Stimulated activated CD4-positive, alpha-beta T cell treated with anti-CD3 and anti-CD28 coated beads, Interleukin-4, amount 100 ng/mL, for 4 hours (primary cell): Measurements from ENCODE around the gene HIP1.
"Not testable (repeated sequence)": the region's sequence is repeated elsewhere in the genome, so short reads cannot be mapped to it uniquely, and the experiment has no call there.

ENCODE experiments used
- DNase-seq, 2 experiments: peaks; one replicate each; pipeline ENCODE4 v3.0.0-alpha.2; 2020

HIP1 gene

GRCh38 chr7:75639071-75639885 lies 99.5 kb downstream of the HIP1 start:
- peak; percentile 23 to 36 for DNase-seq

DNA sequence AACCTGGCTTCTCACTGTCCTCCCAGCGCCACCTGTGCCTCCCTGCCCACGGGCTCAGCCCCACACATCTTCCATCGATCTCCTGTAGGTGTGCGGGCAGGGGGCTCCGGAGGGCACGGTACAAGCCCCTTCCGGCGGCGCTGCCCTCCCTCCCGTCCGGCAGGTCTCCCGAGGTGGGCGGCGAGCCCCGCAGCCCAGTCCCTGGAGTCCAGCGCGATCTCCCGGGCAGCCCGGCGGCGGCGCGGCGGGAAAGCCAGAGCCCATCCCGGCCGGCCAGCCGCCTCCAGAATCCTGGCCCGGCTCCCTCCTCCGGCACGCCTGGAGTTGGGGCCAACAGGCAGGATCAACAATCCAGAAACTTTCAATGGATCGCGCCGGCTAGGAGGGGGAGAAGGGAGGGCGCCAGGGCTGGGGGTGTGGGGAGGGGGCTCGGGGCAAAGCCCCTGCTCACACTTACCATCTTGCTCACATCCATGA lies 100.1 kb downstream of the HIP1 start:
- DNase-seq, result peak in 1 of 2 experiments; percentile 11

DNA sequence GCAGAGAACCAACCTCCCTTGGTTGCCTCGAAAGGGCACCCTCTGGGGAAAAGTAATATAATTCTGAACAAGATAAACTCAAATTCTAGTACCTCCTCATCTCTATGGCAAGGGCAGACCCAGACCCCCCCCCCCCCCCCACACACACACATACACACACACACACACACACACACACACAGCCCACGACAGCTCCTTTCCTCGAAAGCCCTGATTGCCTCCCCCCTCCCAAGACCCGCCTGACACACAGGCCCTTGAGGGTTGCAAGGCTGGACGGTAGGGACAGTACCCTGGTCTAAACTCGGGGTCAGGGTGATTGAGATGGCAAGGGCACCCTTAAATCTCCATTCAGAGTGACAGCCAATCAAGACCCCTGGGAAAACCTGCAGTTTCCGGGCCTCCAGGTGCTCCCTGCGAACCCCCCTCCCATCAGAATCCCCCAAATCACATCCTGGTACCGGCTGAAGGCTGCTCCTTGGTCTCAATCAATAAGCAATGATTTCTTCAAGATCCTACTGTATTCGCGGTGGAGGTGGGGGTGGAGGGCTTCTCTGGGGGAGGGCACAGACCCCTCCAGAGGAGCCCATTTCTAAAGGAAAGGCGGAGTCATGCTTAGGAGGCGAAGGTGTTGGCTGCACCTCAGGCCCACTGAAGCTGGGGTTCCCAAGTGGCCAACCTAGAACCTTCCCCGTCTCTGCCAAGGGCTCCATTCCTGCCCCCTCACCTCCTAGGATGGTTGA lies 100.7 kb downstream of the HIP1 start:
- no peak for DNase-seq

- no peak for DNase-seq
Observed at GRCh38 chr7:75635036-75635435, 103.7 kb downstream of the HIP1 start.

GRCh38 chr7:75632587-75632986 lies 106.2 kb downstream of the HIP1 start:
- not testable (repeated sequence) for DNase-seq

DNA sequence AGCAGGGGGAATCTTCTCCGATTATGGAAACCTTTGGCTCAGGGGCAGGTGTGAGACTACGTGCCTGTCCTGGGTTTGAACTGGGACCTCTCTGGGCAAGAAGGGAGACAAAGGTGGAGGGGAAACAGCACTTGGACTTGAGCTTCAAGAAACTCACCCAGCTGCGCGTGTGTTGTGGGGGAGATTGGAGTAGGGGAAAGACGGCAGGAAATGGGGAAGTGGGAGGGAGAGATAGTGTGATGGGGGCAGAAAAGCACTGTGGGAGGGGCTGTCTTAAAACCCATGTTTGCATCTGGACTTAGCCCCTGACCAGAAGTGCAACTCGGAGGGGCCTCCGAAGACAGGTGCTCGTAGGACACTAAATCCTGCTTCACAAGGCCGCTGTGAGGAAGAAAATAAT lies 107.0 kb downstream of the HIP1 start:
- no peak for DNase-seq

DNA sequence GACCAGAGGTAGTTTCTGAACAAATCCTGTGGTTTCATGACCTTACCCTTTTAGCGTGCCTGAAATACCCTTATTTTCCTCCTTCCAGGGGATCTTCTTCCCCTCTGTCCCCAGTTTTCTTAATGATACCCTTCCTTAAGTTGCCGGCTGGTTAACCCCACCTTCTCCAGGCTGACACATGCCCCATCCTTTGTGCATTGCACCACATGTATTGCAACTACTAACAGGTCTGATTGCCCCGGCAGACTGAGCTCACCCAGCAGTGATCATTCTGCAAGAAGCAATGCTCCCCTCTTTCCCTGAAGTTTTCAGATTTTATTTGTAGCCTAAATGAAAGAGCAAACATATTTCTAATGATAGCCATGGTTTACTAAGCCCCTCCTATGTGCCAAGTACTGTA lies 108.2 kb downstream of the HIP1 start:
- no peak for DNase-seq

DNA sequence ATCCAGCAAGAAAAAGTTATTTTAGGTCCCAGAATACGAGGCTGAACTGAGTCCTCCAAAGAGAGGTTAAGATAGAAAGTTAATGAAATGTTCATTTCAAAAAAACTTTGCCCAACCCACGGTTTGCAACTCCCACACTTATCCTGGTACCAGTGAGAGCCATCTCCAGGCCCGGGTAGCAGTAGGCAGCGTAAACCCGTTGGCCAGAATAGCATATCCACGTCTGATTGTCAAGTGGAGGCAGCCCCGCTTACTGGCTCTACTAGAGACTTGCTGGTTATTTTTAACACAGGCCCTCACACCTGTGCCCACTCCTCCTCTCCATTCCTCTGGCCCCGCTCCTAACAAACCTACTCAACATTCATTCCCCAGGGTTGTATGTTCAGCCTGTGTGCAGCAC lies 109.7 kb downstream of the HIP1 start:
- no peak for DNase-seq

DNA sequence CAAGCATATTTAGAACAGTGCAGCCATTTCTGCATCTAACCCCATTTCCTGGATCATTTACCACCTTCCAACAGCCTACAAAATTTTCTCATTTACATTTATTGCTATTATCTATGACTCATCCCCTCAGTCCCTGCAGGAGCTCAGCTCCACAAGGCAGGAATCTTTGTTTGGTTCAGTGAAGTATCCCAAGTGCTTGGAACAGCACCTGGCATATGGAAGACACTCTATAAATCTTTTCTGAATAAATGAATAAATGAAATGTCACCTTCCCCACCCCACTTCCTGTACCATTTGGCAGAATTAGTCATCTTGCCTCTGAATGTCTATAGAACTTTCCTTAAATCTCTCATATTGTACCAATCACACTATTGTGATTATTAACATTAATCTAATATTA lies 110.7 kb downstream of the HIP1 start:
- DNase-seq, result no peak

GRCh38 chr7:75626954-75627353 lies 111.8 kb downstream of the HIP1 start:
- no peak for DNase-seq

- no peak for DNase-seq
Observed at GRCh38 chr7:75625868-75626267, 112.9 kb downstream of the HIP1 start.

- DNase-seq, result no peak
Observed at GRCh38 chr7:75624134-75624832, 114.5 kb downstream of the HIP1 start.

- DNase-seq, result no peak
Observed at GRCh38 chr7:75623390-75624133, 115.2 kb downstream of the HIP1 start.

GRCh38 chr7:75621124-75621523 lies 117.6 kb downstream of the HIP1 start:
- no peak for DNase-seq

GRCh38 chr7:75619636-75620035 lies 119.1 kb downstream of the HIP1 start:
- no peak for DNase-seq

- DNase-seq, result peak; percentile 18 to 32
Observed at GRCh38 chr7:75617634-75618234, 121.0 kb downstream of the HIP1 start.

DNA sequence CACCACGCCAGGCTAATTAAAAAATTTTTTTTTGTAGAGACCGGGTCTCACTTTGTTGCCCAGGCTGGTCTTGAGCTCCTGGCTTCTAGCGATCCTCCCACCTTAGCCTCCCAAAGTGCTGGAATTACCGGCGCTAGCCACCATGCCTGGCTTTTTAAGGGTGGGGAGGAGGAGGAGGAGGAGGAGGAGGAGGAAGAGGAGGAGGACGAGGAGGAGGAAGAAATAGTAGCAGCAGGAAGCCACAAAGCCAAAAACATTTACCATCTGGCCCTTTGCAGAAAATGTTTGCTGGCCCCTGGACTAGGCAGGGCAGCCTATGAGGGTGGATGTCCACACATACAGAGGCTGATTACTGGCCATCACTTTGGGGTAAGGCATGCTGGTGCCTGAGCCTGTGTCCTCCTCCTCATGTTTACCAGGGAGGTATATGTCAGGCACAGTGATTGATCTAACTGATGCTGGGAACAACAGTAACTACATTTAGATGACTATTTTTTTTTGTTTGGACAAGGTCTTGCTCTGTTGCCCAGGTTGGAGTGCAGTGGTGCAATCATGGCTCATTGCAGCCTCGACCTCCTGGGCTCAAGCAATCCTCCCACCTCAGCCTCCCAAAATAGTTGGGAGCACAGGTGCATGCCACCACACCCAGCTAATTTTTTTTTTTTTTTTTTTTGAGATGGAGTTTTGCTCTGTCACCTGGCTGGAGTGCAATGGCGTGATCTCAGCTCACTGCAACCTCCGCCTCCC lies 122.1 kb downstream of the HIP1 start:
- no peak for DNase-seq

GRCh38 chr7:75614401-75614800 lies 124.3 kb downstream of the HIP1 start:
- no peak for DNase-seq

- no peak for DNase-seq
Observed at GRCh38 chr7:75613351-75613750, 125.4 kb downstream of the HIP1 start.

DNA sequence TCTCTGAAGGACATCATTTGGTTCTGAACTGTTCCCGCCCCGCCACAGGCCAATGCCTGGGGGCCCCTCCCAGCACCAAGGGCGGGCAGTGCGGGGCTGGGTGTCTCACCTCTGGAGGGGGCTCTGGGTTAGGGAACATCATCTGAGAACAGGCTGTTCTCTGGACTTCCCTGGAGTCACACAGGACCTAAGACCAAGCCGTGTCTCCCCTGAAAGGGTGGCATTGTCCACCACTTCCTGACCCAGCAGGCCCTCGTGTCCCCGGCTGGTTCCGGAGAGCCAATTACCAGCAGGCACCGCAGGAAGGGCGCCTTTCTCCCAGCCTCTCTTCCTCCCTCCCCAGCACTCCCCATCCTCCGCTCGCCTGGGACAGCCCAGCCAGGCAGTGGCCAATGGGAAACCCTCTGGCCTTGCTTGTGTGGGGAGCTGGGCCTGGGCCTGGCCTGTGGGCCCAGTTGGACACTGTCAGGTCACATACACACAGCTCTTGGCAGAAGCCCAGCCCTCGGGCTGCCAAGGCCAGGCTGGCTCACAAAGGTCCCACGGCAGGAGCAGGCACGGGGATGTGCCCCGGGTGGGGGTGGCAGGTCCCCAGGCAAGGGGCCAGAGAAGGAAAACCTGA lies 127.1 kb downstream of the HIP1 start:
- no peak for DNase-seq

- not testable (repeated sequence) for DNase-seq
Observed at GRCh38 chr7:75609416-75609815, 129.3 kb downstream of the HIP1 start.
